ENCODE measurements around the gene SLC35E1. TPM values are rescaled to one million over a fixed set of nuclear protein-coding genes. Genes with fewer than 3 reads are reported as not detected.
A peak's percentile ranks its signal among the peaks of the same experiment; 100 is the strongest.

SLC35E1 gene
- total RNA-seq, 1 experiment from 2014 or later = 28.5 TPM

- TF ChIP-seq, protein P1, sequence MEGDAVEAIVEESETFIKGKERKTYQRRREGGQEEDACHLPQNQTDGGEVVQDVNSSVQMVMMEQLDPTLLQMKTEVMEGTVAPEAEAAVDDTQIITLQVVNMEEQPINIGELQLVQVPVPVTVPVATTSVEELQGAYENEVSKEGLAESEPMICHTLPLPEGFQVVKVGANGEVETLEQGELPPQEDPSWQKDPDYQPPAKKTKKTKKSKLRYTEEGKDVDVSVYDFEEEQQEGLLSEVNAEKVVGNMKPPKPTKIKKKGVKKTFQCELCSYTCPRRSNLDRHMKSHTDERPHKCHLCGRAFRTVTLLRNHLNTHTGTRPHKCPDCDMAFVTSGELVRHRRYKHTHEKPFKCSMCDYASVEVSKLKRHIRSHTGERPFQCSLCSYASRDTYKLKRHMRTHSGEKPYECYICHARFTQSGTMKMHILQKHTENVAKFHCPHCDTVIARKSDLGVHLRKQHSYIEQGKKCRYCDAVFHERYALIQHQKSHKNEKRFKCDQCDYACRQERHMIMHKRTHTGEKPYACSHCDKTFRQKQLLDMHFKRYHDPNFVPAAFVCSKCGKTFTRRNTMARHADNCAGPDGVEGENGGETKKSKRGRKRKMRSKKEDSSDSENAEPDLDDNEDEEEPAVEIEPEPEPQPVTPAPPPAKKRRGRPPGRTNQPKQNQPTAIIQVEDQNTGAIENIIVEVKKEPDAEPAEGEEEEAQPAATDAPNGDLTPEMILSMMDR (IDR thresholded peaks at IDR 0.05) = no peak
- no peak for TF ChIP-seq JAZF1 (CRISPR knock-in tag; IDR thresholded peaks at IDR 0.05)
- TF ChIP-seq, protein P2, sequence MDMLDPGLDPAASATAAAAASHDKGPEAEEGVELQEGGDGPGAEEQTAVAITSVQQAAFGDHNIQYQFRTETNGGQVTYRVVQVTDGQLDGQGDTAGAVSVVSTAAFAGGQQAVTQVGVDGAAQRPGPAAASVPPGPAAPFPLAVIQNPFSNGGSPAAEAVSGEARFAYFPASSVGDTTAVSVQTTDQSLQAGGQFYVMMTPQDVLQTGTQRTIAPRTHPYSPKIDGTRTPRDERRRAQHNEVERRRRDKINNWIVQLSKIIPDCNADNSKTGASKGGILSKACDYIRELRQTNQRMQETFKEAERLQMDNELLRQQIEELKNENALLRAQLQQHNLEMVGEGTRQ (CRISPR knock-in tag; IDR thresholded peaks at IDR 0.05) = no peak
These were observed 21.0 kb upstream of the SLC35E1 start (continued) for GRCh38 chr19:16593181-16593580.

- H3K27me3 Mint-ChIP-seq (ENCODE audit: low read depth) = no peaks in the 10 kb centered on the region
- ChIA-PET CTCF (interaction anchor here (1.0 kb wide), 1 partner anchor 37 kb away, joined by 4 read pairs; the partner anchor contains the start of gene MED26), POLR2A (no interaction called here)
- TF ChIP-seq ZNF416 (CRISPR knock-in tag; IDR thresholded peaks at IDR 0.05) (no peak), GABPB1 (CRISPR knock-in tag; IDR thresholded peaks at IDR 0.05) (no peak), NFATC4 (CRISPR knock-in tag; IDR thresholded peaks at IDR 0.05) (no peak), EMX1 (CRISPR knock-in tag; IDR thresholded peaks at IDR 0.05) (no peak), ZNF138 (CRISPR knock-in tag; conservative IDR thresholded peaks at IDR 0.05) (no peak), ZNF396 (CRISPR knock-in tag; IDR thresholded peaks at IDR 0.05; ENCODE audit: borderline replicate concordance) (no peak), ZMAT4 (CRISPR knock-in tag; IDR thresholded peaks at IDR 0.05) (no peak), HMGXB4 (CRISPR knock-in tag; IDR thresholded peaks at IDR 0.05) (no peak), ZBTB21 (CRISPR knock-in tag; IDR thresholded peaks at IDR 0.05; ENCODE audit: borderline replicate concordance) (no peak), GRHL2 (CRISPR knock-in tag; IDR thresholded peaks at IDR 0.05; ENCODE audit: insufficient replicate concordance, severe bottlenecking) (no peak)
- TF ChIP-seq, protein P3, sequence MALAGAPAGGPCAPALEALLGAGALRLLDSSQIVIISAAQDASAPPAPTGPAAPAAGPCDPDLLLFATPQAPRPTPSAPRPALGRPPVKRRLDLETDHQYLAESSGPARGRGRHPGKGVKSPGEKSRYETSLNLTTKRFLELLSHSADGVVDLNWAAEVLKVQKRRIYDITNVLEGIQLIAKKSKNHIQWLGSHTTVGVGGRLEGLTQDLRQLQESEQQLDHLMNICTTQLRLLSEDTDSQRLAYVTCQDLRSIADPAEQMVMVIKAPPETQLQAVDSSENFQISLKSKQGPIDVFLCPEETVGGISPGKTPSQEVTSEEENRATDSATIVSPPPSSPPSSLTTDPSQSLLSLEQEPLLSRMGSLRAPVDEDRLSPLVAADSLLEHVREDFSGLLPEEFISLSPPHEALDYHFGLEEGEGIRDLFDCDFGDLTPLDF (CRISPR knock-in tag; IDR thresholded peaks at IDR 0.05) = no peak
- TF ChIP-seq, protein P4, sequence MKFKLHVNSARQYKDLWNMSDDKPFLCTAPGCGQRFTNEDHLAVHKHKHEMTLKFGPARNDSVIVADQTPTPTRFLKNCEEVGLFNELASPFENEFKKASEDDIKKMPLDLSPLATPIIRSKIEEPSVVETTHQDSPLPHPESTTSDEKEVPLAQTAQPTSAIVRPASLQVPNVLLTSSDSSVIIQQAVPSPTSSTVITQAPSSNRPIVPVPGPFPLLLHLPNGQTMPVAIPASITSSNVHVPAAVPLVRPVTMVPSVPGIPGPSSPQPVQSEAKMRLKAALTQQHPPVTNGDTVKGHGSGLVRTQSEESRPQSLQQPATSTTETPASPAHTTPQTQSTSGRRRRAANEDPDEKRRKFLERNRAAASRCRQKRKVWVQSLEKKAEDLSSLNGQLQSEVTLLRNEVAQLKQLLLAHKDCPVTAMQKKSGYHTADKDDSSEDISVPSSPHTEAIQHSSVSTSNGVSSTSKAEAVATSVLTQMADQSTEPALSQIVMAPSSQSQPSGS (CRISPR knock-in tag; IDR thresholded peaks at IDR 0.05; ENCODE audit: borderline replicate concordance, low read depth) = no peak
- no peaks in the 10 kb centered on the region for H3K9me3 Mint-ChIP-seq
- no peaks in the 10 kb centered on the region for H3K36me3 Mint-ChIP-seq
- peak; percentile 33 for ATAC-seq
- H3K4me3 Mint-ChIP-seq = no peak overlapping the region
- no peak for DNase-seq (ENCODE audit: low spot score)
- peaks cover 41% of the 10 kb centered on the region for H3K4me1 Mint-ChIP-seq
- H3K27ac Mint-ChIP-seq = no peak overlapping the region; the same call in 1 of the 2 replicates
These were observed 19.8 kb upstream of the SLC35E1 start for GRCh38 chr19:16591803-16592556.
